MM.1S (cell line): Measurements from ENCODE around the gene ATP5F1E.

Source experiments
- DNase-seq: peaks from one replicate; pipeline ENCODE4 v3.0.0-alpha.2; 2015
- H2AFZ ChIP-seq: fragments of 300-600 bp; sonication (generic); 2 replicates; pipeline ENCODE4 v1.6.0; 2016; ENCODE audit warnings: antibody characterized with exemption, low read length
- H3F3A ChIP-seq: fragments of 300-600 bp; sonication (generic); 2 replicates; pipeline ENCODE4 v1.6.1; 2016; ENCODE audit warnings: mild to moderate bottlenecking, antibody characterized with exemption, low read length, moderate library complexity, mixed read lengths; ENCODE audit not compliant: insufficient read depth
- H3K27ac ChIP-seq: fragments of 300-600 bp; sonication (generic); 2 replicates; pipeline ENCODE4 v1.5.1; 2016; ENCODE audit warnings: mild to moderate bottlenecking, low read length
- H3K27me3 ChIP-seq: fragments of 300-600 bp; sonication (generic); replicated peaks from 2 replicates; pipeline ENCODE4 v1.6.0; 2016; ENCODE audit warnings: low read length; ENCODE audit not compliant: insufficient read depth
- H3K36me3 ChIP-seq: fragments of 300-600 bp; sonication (generic); replicated peaks from 2 replicates; pipeline ENCODE4 v1.6.1; 2016; ENCODE audit warnings: mild to moderate bottlenecking, low read length, mixed read lengths; ENCODE audit not compliant: insufficient read depth
- H3K4me1 ChIP-seq: fragments of 300-600 bp; sonication (generic); 2 replicates; pipeline ENCODE4 v1.6.1; 2016; ENCODE audit warnings: low read length, mixed read lengths
- H3K4me2 ChIP-seq: fragments of 300-600 bp; sonication (generic); 2 replicates; pipeline ENCODE4 v1.6.0; 2016; ENCODE audit warnings: low read depth, low read length
- H3K4me3 ChIP-seq: fragments of 300-600 bp; sonication (generic); 2 replicates; pipeline ENCODE4 v1.5.1; 2016; ENCODE audit warnings: low read length, mixed read lengths
- H3K79me2 ChIP-seq: fragments of 300-600 bp; sonication (generic); 2 replicates; pipeline ENCODE4 v1.6.1; 2016; ENCODE audit warnings: mixed run types, low read length, mixed read lengths
- H3K9ac ChIP-seq: fragments of 300-600 bp; sonication (generic); 2 replicates; pipeline ENCODE4 v1.6.1; 2016; ENCODE audit warnings: low read length, mixed read lengths
- H3K9me2 ChIP-seq: fragments of 300-600 bp; sonication (generic); replicated peaks from 2 replicates; pipeline ENCODE4 v1.6.1; 2016; ENCODE audit warnings: mild to moderate bottlenecking, low read length, mixed read lengths; ENCODE audit not compliant: insufficient read depth
- H3K9me3 ChIP-seq: fragments of 300-600 bp; sonication (generic); replicated peaks from 2 replicates; pipeline ENCODE4 v1.6.1; 2016; ENCODE audit warnings: mild to moderate bottlenecking, low read length, mixed read lengths; ENCODE audit not compliant: insufficient read depth
- H4K20me1 ChIP-seq: fragments of 300-600 bp; sonication (generic); 2 replicates; pipeline ENCODE4 v1.6.1; 2016; ENCODE audit warnings: mild to moderate bottlenecking, low read length, moderate library complexity, mixed read lengths; ENCODE audit not compliant: insufficient read depth
- EZH2 ChIP-seq: fragments of 300-600 bp; sonication (generic); optimal IDR thresholded peaks from 2 replicates; pipeline ENCODE3; 2017; ENCODE audit warnings: low read depth, mild to moderate bottlenecking, antibody characterized with exemption, low read length, mixed read lengths
- EZH2phosphoT487 ChIP-seq: fragments of 300-600 bp; sonication (generic); IDR thresholded peaks from 2 replicates; pipeline ENCODE4 v1.6.1; 2018; ENCODE audit warnings: antibody characterized with exemption, low read length
- TF ChIP-seq, protein P1 (sequence below): fragments of 300-600 bp; sonication (generic); IDR thresholded peaks from 2 replicates; pipeline ENCODE4 v1.5.1; 2016; ENCODE audit warnings: antibody characterized with exemption, low read length, mixed read lengths

ATP5F1E gene

DNA sequence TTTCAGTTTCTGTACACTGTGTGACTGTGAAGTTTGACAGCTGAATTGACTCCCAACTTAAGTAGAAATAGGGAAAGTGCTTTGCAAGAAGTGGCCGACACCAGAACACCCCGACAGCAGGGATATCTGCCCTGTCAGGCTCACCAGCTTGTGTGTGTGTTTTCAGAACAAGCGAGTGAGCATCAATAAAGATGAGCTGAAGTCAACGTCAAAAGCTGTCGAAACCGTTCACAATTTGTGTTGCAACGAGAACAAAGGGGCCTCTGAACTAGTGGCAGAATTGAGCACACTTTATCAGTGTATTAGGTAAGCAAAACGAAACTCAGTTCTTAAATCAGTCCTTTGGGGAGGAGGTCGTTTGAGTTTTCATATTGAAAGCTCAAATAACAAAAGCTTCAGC, 40.4 kb downstream of the ATP5F1E start:
- H2AFZ ChIP-seq: no peak overlapping the region
- H3K9me3 ChIP-seq: no peaks in the 10 kb centered on the region
- no peak overlapping the region for H3K4me2 ChIP-seq
- H4K20me1 ChIP-seq: no peaks in the 10 kb centered on the region
- peaks cover 28% of the 10 kb centered on the region for H3K4me1 ChIP-seq
- H3K9me2 ChIP-seq: no peaks in the 10 kb centered on the region
- no peaks in the 10 kb centered on the region for H3K27me3 ChIP-seq
- no peak overlapping the region for H3K27ac ChIP-seq
- peaks cover 29% of the 10 kb centered on the region for H3K36me3 ChIP-seq
- H3K4me3 ChIP-seq: no peak overlapping the region
- H3K9ac ChIP-seq: no peak overlapping the region
- peaks cover 28% of the 10 kb centered on the region for H3K79me2 ChIP-seq
- no peak for DNase-seq
- no peak for TF ChIP-seq EZH2
- TF ChIP-seq EZH2phosphoT487: no peak
- TF ChIP-seq, protein P1, sequence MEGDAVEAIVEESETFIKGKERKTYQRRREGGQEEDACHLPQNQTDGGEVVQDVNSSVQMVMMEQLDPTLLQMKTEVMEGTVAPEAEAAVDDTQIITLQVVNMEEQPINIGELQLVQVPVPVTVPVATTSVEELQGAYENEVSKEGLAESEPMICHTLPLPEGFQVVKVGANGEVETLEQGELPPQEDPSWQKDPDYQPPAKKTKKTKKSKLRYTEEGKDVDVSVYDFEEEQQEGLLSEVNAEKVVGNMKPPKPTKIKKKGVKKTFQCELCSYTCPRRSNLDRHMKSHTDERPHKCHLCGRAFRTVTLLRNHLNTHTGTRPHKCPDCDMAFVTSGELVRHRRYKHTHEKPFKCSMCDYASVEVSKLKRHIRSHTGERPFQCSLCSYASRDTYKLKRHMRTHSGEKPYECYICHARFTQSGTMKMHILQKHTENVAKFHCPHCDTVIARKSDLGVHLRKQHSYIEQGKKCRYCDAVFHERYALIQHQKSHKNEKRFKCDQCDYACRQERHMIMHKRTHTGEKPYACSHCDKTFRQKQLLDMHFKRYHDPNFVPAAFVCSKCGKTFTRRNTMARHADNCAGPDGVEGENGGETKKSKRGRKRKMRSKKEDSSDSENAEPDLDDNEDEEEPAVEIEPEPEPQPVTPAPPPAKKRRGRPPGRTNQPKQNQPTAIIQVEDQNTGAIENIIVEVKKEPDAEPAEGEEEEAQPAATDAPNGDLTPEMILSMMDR: no peak
- peaks cover 19% of the 10 kb centered on the region for H3F3A ChIP-seq

- no peaks in the 10 kb centered on the region for H3K9me2 ChIP-seq
- H3K4me2 ChIP-seq: no peak overlapping the region
- H3K4me3 ChIP-seq: no peak overlapping the region
- no peak for DNase-seq
- no peak overlapping the region for H3K9ac ChIP-seq
- TF ChIP-seq EZH2phosphoT487: no peak
- no peak for TF ChIP-seq EZH2
- TF ChIP-seq, protein P1: no peak
- peaks cover 28% of the 10 kb centered on the region for H3K4me1 ChIP-seq
- H3K79me2 ChIP-seq: peaks cover 37% of the 10 kb centered on the region
- no peak overlapping the region for H3K27ac ChIP-seq
- H4K20me1 ChIP-seq: no peaks in the 10 kb centered on the region
- H3K27me3 ChIP-seq: no peaks in the 10 kb centered on the region
- H3K9me3 ChIP-seq: no peaks in the 10 kb centered on the region
- H3F3A ChIP-seq: peaks cover 19% of the 10 kb centered on the region
- H3K36me3 ChIP-seq: peaks cover 29% of the 10 kb centered on the region
- H2AFZ ChIP-seq: no peak overlapping the region
These were observed 41.3 kb downstream of the ATP5F1E start for GRCh38 chr20:58990651-58991445.

DNA sequence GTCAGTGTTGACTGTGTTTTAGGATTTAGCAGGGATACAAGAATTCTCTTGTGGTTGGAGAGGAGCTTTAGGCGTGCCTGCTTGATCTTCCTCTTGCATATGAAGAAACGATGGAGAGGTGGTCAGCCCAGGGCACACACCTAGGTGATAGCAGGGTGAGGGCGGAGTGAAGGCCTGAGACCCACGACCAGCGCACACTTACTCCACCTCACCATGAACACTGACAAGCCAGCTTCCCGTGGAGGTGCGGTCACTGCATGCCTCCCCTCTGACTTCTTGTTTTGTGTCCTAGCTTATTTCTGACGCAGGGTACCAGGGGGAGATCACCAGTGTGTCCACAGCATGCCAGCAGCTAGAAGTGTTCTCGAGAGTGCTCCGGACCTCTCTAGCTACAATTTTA, 42.9 kb downstream of the ATP5F1E start:
- peaks cover 18% of the 10 kb centered on the region for H3F3A ChIP-seq
- H3K9ac ChIP-seq: no peak overlapping the region
- no peak overlapping the region for H3K4me2 ChIP-seq
- no peak overlapping the region for H2AFZ ChIP-seq
- TF ChIP-seq, protein P1: no peak
- TF ChIP-seq EZH2 (no peak), EZH2phosphoT487 (no peak)
- H3K27ac ChIP-seq: no peak overlapping the region
- H4K20me1 ChIP-seq: no peaks in the 10 kb centered on the region
- no peaks in the 10 kb centered on the region for H3K27me3 ChIP-seq
- no peaks in the 10 kb centered on the region for H3K9me2 ChIP-seq
- H3K4me1 ChIP-seq: peaks cover 22% of the 10 kb centered on the region
- peaks cover 20% of the 10 kb centered on the region for H3K36me3 ChIP-seq
- H3K4me3 ChIP-seq: no peak overlapping the region
- DNase-seq: no peak
- no peaks in the 10 kb centered on the region for H3K9me3 ChIP-seq
- peaks cover 49% of the 10 kb centered on the region for H3K79me2 ChIP-seq
